Fibroblast of the conjunctiva (primary cell): ENCODE data around the gene ERBB4.

Experiments used
- DNase-seq: peaks from one replicate; pipeline ENCODE4 v3.0.0-alpha.2; 2010; ENCODE audit warnings: low read depth

ERBB4 gene

DNA sequence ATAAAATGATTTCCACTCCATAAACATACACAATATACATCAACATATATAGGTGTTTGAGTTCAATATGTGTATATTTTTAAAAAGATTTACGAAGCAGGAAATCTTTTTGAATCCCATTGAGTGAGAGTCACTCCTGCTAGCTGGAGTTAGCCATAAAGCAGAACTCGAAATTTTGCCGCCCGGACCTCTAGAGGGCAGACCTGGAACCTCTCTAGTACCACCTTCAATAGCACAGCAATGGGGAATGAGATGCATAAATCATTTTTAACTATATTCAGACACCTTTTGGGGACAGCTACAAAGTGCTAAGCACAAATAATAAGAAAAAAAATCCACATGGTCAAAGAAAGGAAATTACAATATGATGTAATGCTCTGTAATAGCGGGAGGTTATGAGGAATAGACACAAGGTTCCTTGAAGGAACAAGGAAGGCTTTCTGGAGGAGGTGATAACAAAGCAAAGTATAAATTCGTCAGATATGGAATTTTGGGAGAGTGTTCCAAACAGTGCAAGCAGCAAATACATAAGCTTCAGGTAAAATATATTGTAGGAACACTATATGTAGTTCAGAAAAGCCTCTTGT lies 533.4 kb downstream of the ERBB4 start:
- peak; percentile 6 for DNase-seq

DNA sequence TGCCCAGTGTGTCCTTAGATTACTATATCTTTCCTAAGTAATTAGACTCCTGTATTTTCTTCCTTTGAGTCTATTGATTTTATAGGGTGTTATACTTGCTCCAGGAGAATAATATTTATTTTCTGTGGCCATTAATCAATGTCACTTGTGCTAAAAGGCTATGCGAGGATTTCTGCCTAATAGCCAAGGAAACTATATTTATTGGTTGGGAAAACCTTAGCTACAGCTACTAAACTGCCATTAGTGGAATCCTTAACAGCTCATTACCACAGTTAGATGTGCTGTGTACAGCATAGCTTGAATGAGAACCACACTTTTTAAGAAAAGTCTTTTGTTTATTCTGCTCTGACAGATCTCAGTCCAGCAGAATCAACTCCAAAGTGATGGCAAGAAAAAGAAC lies 537.3 kb downstream of the ERBB4 start:
- DNase-seq = no peak

DNA sequence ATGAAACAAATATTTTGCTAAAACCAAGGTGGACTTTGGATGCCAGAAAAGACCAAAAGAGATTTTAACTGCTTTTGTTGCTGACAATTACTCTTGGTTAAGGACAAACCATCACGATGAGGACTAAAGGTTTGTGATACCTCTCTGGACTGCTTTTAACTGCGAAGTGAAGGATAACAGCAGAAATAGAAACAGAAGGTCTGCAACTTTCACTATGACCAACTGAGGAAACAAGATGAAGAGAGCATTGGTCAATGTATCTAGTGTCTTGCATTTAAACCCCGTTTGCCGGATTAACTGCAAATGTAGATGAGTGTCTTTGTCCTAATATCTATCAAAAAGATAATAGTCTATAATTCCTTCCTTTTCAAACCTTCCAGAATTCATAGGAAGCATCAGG lies 541.7 kb downstream of the ERBB4 start:
- DNase-seq = no peak

DNA sequence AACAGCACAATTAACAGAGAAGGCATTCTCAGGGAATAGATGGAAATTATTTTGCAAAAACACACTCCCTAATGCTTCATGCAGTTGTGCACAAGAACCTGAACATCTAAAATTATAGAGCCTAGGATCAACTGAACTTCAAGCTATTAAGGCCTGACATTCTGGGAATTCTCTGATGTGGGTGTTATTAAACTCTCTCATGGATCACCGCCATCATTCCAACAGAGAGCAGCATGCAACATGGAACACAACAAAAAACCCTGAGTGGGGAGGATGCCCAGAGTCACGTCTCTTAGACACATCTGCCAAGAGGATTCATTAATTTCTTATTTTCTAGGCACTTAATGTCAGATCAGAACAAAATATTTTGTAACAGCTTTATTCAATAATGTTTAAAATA lies 543.8 kb downstream of the ERBB4 start:
- DNase-seq = no peak

DNA sequence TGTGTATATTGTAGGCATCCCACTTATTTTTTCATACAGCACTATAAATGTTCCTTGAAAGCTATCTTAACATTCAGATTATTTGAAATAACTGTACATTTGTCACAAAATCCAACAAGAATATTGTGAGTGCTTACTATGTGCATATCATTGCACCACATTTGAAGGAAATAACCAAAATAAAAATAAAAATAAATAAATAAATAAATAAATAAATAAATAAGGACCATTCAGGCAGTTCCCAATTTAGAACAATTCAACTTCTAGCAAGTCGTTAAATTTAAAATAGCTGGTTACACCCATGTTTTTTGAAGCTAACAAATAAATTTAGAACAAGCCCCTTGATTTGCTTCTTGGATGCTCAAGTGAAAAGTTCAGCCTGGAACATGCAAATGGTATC lies 548.3 kb downstream of the ERBB4 start:
- DNase-seq = no peak

DNA sequence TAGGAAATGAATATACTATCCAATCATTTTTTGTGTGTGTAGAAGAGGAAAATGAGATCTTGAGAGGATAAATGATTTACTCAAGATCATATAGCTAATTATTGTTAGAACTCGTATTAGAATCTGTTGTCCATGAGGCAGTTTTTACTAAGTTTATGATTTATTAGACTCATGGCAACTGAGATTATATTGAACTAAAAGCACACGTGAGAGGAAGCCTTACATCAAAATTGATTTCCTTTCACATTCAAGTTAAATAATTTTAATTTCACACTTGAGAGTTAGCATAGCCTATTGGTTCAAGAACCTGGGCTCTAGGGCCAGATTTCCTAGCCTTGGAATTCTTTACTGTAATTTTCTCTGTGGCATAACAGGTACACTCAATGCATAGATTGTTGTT lies 552.3 kb downstream of the ERBB4 start:
- no peak for DNase-seq

DNA sequence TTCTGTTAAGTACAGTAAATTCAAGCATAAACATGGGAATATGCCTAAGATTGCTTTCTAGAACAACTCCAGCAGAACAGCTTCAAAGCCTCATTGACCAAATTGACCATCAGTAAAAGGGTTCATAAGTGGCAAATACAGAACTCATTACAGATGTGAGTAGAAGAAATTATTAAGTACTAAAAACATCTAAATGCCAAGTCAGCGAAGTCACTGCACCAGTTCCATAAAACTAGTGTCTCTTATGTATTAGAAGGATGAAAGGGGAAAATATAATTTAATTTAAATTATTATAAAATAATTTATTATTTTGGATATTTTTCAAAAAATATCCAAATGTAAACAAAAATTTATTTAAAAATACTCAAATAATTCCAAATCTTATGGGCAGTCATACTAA lies 553.2 kb downstream of the ERBB4 start:
- no peak for DNase-seq

DNA sequence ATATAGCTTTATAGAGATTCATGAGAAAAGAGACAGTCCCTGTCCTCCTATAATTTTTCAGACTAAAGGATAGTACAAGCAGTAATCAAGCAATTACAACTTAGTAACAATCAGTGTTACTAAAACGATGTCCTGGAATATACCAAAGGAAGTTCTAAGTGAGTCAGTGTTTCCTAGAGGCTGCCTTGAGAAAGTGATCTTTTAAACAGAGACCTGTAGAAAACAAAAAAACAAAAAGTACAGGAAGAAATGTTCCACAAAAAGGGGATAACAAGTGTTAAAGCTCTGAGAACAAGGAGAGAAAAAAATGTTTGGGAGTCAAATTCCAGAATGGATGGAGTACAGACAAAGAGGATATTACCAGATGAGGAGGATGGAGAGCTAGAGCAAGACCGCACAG lies 556.4 kb downstream of the ERBB4 start:
- DNase-seq = no peak

DNA sequence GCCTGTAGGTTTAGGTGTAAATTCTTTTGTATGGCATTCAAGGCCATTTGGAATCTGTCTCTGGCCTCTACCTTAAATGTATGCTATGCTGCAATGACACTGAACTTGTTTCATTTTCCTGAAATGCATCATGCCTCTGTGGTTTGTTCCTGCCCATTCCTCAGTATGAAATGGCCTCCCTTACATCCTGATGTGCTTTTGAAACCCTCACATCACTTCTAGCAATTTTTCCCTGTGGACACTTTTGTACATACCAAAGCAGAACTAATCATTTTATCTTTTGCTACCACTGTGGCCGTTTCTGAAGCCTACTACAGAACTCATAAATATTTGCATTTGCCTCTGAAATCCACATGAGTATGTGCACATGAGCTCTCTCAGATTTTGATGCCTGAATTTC lies 557.2 kb downstream of the ERBB4 start:
- DNase-seq = no peak

DNA sequence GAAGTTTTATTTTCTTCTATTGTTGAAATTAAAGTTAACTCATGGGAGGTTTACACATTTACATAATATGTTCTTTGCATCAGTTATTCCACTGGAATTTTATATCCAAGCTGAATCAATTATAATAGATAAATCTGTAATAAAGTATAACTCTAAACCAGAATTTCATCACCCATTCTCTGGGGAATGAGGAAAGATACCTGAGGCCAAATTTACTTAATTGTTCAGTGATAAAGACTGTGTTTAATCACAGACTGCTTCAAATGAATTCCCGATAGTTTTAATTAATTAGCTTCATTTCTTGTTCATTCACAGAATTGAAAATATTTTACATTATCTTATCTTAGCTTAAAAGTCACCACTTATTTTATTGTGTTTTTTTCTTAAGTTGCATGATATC lies 562.5 kb downstream of the ERBB4 start:
- DNase-seq = no peak

DNA sequence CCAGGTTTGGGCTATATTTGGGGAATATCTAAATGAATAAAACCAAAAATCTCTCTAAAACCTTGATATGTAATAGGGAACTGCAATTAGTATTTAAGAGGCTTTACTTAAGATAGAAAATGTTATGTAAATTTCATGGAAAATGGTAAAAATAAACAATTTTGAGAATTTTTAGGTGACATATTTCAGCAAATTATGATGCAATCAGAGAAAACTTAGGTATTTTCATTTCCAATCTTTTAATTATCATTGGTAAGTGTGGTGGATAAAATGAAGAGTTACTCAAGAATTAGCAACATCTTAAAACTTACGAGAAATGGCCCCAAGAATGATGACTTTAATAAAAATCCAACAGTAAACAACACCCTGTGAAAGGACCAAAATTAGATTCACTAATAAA lies 571.4 kb downstream of the ERBB4 start:
- DNase-seq = no peak

DNA sequence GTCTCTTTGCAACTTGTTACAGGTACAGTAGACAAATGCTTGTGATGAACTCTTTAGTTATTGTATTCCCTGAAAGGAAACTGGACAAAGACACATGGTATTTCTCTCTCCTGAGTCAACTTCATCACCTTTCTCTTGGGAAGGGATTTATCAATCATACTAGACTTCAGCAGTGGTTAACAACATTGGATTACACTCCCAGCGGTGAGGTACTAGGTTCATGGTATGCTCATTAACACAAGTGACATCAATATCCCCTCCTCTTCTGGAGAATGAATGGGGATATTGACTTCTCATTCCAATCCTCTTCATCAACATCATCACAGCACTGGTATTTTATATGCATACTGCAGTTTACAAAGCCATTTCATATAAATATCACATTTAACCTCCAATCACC lies 574.6 kb downstream of the ERBB4 start:
- no peak for DNase-seq

DNA sequence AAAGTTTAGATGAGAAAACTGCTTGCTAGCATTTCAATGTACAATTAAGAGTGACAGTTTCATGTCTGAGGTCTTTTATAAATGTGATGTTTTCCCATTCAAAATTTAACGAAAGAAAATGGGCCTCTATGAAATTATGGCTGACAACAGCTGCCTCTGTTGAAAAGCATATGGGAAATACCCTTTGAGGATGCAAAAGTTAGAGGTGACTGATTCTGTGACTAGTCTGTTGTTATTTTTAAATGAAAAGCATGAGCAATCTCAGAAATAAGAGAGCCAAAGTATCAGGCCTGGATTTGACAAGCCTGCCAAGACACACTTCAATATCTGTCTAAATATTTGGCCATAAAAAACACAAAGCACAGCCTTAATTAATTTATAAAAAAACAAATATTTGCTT lies 580.8 kb downstream of the ERBB4 start:
- DNase-seq = no peak

DNA sequence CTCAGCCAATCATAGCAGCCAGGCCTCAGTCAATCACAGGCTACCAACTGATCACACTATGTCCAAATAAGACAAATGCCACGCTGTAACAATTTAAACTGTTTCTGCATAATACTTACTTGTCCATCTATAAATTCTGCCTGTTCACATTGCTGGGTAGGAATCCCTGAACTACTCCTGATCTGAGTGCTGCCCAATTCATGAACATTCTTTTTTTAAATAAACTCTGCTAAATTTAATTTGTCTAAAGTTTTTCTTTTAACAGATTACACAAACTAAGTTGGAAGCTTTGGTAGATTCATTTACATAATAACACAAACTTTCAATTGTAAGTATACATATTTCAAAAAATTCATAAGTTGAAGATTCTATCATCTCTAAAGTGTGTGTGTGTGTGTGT lies 583.0 kb downstream of the ERBB4 start:
- no peak for DNase-seq

DNA sequence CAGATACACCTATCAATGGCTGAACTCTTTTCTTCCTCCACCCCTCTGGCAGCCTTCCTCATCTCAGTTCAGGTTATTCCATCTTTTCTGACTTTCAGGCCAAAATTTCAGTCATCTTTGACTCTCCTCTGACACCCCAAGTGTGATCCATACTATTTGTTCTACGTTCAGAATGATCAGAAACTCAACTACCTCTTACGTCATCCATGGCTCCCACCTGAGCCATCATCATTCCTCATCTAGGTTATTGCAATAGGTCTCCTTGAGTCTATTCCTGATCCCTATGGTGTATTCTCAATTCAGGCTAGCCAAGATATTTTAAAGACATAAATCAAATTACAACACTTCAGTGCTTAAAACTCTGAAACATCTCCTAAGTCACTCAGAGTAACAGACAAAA lies 589.7 kb downstream of the ERBB4 start:
- no peak for DNase-seq

DNA sequence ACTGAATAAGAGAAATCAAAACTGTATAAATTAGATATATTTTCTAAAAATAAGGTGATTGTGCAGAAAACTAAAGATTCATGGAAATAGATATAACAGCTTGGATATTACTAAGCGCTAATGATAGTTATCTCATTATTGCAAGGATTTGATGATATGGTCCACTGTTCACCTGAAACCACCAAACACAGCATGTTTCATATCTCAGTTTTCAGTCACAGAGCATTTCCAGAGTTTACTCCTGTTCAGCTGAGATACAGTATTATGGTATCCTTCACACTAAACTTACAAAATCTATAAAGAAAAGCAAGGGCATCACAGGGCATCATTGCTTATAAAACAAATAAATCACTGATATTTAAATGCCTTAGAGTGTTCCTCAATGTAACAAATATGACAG lies 591.6 kb downstream of the ERBB4 start:
- no peak for DNase-seq

DNA sequence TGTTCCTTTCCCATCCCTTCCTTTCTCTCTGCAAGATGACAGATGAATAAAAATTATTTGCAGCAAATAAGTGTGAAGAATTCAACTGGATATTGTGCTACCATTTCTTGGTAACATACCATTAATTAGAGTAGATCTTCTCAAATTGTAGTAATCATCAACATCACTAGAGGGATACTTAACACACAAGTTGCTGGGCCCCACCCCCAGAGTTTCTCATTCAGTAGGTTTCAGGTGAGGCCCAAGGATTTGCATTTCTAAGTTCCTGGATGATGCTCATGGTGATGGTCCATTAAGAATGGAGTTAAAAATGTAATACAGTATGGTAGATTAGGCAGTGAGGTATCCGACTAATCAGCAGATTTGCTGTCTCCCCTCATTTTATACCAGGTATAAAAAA lies 594.0 kb downstream of the ERBB4 start:
- no peak for DNase-seq

DNA sequence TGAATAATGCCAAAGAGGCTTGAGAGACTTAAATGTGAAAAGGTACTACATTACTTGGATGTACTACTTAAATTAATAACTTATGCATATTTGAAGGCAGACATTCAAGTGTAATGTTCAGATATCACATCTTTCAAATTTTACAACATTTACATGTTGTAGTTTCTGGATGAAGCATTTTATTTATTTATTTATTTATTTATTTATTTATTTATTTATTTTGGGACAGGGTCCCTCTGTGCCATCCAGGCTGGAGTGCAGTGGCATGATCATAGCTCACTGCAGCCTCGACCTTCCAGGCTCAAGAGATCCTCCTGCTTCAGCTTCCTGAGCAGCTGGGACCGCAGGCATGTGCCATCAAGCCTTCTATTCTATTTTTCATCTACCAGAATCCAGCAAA lies 596.4 kb downstream of the ERBB4 start:
- no peak for DNase-seq

DNA sequence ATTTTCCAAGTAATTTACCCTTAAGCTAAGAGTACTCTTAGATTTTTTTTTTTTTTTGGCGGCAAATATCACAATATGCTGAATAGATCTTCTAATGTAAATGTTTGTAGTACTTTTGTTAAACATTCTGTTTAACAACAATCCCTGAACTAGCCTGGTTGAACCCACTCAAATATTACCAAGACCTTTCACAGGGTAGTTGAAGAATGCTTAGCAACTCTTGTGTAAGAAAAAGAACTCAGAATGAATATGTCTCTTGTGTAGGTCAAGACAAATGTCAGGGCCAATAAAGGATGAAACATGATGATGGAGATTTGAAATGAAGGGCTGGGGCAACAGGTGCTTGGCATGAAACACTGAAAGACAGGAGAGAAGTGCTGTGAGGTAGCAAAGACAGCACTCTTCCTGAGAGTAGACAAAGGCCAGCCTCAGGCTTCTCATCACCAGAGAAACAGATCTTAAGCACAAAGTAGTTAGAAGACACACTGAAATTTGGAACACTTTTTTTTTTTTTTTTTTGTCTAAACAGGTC lies 597.3 kb downstream of the ERBB4 start:
- DNase-seq = no peak

DNA sequence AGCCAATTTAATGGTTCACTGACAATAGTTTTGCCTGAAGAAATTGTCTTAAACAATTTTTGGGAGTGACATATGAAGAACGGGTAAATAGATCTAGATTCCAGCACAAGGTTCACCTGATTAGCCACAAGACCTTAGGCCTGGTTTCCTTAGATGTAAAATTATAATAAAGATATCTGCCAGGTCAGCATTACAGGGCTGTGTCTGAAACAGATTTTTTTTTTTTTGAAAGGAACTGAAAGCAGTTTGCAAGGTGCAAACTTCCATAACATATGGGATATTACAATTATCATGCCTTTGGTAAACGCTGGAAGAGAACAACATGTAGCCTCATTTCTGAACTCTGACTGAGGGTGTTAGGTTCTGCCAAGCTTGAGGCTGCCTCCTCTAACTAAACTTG lies 599.4 kb downstream of the ERBB4 start:
- DNase-seq = no peak

DNA sequence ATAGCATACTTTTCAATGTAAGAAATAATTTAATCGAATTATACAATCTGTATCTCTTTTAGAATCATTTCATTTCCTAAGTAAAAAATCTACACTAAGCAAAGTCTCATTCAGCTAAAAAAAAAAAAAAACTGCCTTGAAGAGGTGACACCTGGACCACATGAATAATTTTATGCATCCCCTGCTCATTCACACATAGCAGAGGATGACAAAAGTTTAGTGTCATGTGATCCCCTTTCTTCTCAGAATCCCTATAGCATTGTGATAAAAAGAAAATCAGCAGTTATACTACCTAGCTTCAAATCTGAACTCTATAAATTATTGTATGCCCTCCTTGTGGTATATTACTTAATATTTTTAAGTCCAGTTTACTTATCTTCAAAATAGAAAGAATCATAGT lies 603.8 kb downstream of the ERBB4 start:
- DNase-seq = no peak

DNA sequence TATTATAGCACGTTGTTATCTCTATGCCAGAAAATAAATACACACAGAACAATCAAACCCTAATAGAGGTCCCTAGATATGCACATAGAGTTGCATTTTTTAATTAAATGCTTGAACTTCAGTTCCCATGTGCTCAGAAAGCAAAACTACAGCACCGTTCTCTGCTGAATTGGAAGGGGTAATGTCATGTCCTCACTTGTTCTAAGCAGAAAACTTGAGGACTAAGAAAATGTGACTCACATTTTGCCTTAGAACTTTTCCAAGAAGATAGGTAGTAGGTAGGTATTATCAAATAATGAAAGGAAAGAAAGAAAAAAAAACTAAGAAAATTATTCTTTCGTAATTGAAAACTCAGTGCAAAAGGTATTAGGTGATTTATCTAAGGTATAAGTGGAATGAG lies 607.3 kb downstream of the ERBB4 start:
- no peak for DNase-seq

DNA sequence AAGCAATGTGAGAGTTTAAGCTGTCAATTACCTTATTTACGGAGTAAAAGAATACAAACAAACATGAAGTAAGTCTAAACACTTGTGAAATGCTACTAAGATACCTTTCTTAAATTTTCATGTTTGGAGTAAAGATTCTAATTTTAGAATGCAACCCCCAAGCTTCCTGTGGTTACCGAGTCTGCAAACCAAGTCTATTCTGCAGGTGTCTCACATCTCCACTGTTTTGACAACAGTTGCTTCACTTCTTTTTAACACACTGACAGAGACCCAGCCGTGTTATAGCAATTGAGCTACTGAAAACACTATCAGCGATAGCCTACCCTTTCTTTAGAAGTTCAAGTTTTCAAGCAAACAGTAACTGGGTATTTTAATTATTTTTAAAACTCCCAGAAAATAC lies 608.3 kb downstream of the ERBB4 start:
- no peak for DNase-seq

DNA sequence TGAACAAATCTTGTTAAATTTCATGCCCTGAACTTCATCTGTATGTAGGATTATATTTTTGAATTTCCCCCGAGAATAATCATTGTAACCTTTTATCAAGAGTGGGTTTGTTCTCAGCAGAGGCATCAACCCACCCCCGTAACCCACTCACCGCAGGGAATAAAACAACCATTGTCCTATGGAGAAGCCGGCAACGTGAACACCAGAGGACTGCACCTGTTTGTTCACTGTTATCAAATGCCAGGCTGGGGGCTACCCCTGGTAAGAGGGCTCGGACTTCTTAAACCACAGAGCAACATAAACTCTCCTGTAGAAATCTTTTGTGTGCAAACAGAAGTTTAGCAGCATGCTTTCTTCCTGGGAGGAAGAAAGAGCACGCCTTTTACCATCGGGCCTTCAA lies 610.4 kb downstream of the ERBB4 start:
- DNase-seq = no peak

DNA sequence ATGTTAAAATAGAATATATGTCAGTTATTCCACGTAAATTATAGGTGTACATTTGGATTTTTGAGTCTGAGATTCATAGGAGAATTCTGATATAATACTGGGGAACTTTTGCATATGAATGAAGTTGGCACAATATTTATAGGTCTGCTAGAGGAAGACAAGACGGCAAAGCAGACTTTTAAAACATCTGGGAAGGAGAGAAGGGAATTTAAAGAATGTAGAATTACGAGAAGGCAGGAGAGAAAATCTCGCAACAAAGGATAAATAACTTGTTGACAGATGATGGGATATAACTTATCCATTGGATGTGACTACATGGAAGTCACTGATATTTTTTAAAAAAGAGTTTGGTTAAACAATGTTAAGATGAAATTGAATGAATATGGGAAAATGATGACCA lies 615.6 kb downstream of the ERBB4 start:
- DNase-seq = no peak
